HG03558 (cell line): ENCODE measurements around the gene CADM1.

Experiments used
- ATAC-seq: cut with Tn5 transposase; IDR thresholded peaks from one replicate; pipeline ENCODE4 v1.9.1; 2021; ENCODE audit warnings: moderate number of reproducible peaks; ENCODE audit not compliant: unreplicated experiment; ENCODE audit errors: extremely low read depth

CADM1 gene

DNA sequence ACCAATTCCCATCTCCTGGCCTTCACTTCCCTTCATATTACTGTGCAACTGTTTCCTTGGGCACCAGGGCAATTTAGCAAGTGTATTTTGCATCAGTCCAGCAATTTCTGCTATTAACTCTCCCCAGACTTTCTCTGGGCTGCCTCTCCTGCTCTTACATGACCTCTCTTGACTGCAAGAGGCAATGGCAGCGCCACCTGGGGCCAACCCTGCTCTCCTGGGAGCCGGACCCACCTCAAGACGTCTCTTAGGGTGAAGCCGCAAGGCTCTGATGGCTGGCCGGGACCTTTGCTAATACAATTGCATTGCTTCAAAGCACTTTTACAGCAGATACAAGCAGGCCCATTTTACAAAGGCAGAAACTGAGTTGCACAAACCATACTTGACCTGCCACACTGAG is 360.2 kb downstream of the CADM1 start:
- no peak for ATAC-seq

- no peak for ATAC-seq
Observed at GRCh38 chr11:115141231-115142114, 362.7 kb downstream of the CADM1 start.

DNA sequence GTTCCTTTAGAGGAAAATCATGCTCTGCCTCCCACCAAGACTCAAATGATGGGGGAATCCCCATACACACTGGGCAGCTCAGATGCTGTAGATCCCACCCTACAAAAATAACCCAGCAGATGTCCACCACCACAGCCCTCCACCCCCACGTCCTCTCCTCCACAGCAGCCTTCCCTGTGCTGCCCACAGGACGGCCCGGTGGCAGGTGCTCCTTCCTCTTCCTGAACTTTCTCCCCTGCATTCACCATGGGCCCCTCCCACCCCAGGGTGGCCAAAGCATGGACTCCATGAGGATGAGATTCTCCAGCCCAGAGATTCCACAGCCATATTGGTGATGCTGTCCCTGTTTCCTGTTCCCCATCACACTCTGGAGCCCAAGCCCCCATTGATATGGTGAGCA is 368.3 kb downstream of the CADM1 start:
- ATAC-seq: no peak

DNA sequence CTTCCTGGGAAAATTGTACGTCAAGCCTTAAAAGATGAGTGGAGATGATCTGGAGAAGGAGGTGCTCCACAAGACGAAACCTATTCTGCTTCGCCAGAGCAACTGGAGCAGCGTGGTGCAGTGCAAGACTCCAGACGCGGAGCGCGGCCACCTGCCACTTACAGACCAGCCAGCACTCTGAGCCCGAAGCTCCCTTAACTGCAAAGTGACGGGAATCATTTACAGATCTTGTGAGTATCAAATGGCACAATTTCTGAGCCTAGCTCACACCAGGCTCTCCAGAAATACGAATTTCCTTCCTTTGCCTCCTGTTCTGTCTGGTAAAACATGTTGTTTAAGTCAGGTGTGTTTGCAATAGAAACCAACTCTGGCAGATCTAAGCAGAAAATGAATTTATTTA is 369.3 kb downstream of the CADM1 start:
- no peak for ATAC-seq

GRCh38 chr11:115133475-115134209 is 370.6 kb downstream of the CADM1 start:
- no peak for ATAC-seq

- ATAC-seq: no peak
Observed at GRCh38 chr11:115132436-115133228, 371.6 kb downstream of the CADM1 start.

DNA sequence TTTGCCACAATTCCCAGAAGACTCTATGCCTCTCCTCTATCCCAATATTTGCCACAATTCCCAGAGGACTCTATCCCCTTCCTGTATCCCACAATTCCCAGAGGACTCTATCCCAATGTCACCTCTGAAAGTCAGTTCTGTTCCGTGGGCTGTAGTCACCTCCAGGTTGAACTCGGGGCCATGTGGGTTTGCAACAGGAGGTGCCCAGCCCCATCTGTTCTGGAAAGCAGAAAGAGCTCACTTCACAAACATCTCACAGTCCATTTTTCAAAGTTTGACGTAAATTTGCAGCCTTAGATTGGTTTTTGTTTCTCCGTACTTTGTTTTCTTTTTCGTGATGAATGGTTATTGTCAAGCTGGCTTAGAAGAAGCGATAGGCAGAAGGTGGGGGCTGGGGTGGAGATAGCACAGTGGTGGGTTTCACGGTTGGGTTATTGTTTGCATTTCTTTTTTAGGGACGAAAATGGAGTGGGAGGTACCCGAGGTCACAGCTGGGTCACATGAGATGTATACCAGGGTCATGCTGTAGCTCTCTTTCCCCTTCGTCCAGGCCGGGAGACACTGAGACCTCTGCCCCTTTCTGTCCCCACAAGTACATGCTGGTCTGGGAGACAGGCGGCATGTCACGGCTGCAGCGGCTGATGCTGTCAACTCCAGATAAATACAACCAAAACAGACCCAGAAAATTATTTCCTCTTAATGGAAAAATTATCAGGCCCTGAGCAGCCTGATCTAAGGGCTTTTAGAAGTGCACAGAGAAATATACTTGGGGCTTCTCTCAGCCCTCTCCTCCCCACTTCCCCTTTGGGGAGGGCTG is 374.5 kb downstream of the CADM1 start:
- ATAC-seq: no peak

- ATAC-seq: no peak
Observed at GRCh38 chr11:115128226-115128625, 376.0 kb downstream of the CADM1 start.

DNA sequence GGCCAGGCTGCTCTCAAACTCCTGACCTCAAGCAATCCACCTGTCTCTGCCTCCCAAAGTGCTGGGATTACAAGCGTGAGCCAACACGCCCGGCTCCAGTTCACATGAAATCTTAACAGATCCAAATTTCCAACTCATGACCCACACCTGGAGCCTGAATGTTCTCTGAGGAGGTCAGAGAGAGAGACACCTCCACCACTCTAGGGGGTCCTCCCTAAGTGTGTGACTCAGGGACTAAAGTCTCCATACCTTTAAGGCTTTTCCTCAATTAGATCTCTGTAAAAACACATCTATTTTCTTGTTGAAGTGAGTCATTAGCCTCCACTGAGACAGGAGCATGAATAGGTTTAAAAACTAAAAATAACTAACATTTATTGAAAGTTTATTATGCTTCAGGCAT is 376.4 kb downstream of the CADM1 start:
- ATAC-seq: no peak

GRCh38 chr11:115126515-115127208 is 377.6 kb downstream of the CADM1 start:
- peak; percentile 84 for ATAC-seq

GRCh38 chr11:115126092-115126491 is 378.1 kb downstream of the CADM1 start:
- ATAC-seq: no peak

DNA sequence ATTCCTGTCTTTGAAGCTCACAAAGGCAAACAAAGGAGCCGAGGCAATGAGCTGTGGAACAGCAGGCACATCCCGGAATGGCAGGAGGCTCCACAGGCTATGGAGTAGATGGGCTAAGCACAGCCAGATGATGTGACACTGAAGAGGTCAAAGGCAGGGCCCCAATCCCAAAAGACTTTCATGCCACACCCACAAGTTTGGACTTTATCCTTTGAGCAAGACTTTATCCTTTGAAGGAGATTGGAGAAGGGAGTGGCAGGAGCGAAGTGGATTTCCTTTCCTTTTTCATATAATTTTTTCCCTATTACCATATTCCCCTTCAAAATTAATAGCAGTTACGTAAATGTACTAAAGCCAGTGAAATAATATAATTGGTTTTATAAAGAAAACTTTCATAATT is 379.4 kb downstream of the CADM1 start:
- no peak for ATAC-seq

GRCh38 chr11:115123641-115124040 is 380.6 kb downstream of the CADM1 start:
- no peak for ATAC-seq

- ATAC-seq: no peak
Observed at GRCh38 chr11:115122274-115122673, 381.9 kb downstream of the CADM1 start.
